ENCODE measurements around the gene CCDC12.

CCDC12 gene

DNA sequence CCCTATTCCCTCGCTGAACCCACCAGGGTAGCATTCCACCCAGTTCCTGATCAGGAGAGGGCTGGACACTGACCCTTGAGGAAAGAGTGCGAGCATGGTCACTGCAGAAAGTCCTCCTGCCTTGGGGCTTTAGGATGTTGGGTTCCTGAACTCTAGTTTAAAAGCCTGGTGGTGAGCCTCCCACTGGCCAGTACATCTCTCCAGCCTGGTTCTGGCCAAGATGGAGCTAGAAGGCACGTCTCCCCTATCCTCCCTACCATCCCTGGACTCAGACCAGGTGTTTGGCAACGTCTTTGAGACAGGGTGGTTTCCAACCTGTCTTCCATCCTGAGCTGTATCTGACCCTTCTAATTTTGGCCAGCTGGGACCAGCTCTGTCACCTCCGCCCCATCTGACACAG is 34.4 kb upstream of the CCDC12 start:
- H3K9me3 Mint-ChIP-seq, result no peaks in the 10 kb centered on the region
- no peaks in the 10 kb centered on the region for H3K27me3 Mint-ChIP-seq
- no peak overlapping the region for H3K27ac Mint-ChIP-seq
- no peak overlapping the region for H3K4me3 Mint-ChIP-seq
- H3K4me1 Mint-ChIP-seq, result peaks cover 4% of the 10 kb centered on the region
- H3K36me3 Mint-ChIP-seq, result no peaks in the 10 kb centered on the region

DNA sequence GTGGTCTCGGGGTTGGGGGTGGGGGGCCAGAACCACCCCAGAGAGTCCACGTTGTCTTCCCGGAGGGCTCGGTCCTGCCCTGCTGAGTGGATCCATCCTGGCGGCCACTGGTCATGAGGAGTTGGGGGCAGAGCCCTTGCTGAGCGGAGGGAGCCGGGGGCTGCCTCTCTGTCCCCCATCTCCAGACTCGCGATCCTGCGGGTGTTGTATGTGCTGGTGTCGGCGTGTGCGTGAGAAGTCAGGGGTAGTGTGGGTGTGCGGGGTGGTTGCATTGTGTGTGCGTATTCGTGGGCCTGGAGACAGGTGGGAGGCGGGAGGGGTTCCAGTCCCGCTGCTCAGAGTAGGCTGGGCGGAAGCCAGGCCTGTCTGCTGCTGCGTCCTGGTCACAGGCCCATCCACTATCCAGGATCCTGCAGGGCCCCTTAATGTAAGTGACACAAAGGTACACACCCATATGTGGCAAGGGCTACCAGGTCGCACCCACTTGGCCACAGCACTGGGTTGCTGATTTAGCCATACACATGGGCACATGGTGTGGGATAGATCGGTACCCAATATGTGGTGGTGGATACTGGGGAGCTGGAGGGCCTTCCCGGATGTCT is 33.7 kb upstream of the CCDC12 start:
- no peaks in the 10 kb centered on the region for H3K9me3 Mint-ChIP-seq
- H3K27ac Mint-ChIP-seq, result peak overlapping the region; percentile 59
- H3K4me3 Mint-ChIP-seq, result peak overlapping the region; percentile 66
- peaks cover 4% of the 10 kb centered on the region for H3K4me1 Mint-ChIP-seq
- no peaks in the 10 kb centered on the region for H3K36me3 Mint-ChIP-seq
- no peaks in the 10 kb centered on the region for H3K27me3 Mint-ChIP-seq

GRCh38 chr3:47009225-47010110 is 32.9 kb upstream of the CCDC12 start:
- peaks cover 4% of the 10 kb centered on the region for H3K4me1 Mint-ChIP-seq
- H3K4me3 Mint-ChIP-seq, result peak overlapping the region; percentile 66
- no peaks in the 10 kb centered on the region for H3K9me3 Mint-ChIP-seq
- H3K27ac Mint-ChIP-seq, result peak overlapping the region; percentile 59
- H3K36me3 Mint-ChIP-seq, result no peaks in the 10 kb centered on the region
- H3K27me3 Mint-ChIP-seq, result no peaks in the 10 kb centered on the region

GRCh38 chr3:47008851-47009224 is 32.3 kb upstream of the CCDC12 start:
- H3K9me3 Mint-ChIP-seq, result no peaks in the 10 kb centered on the region
- no peaks in the 10 kb centered on the region for H3K27me3 Mint-ChIP-seq
- H3K4me3 Mint-ChIP-seq, result peak overlapping the region; percentile 49
- peaks cover 4% of the 10 kb centered on the region for H3K4me1 Mint-ChIP-seq
- no peaks in the 10 kb centered on the region for H3K36me3 Mint-ChIP-seq
- H3K27ac Mint-ChIP-seq, result no peak overlapping the region

DNA sequence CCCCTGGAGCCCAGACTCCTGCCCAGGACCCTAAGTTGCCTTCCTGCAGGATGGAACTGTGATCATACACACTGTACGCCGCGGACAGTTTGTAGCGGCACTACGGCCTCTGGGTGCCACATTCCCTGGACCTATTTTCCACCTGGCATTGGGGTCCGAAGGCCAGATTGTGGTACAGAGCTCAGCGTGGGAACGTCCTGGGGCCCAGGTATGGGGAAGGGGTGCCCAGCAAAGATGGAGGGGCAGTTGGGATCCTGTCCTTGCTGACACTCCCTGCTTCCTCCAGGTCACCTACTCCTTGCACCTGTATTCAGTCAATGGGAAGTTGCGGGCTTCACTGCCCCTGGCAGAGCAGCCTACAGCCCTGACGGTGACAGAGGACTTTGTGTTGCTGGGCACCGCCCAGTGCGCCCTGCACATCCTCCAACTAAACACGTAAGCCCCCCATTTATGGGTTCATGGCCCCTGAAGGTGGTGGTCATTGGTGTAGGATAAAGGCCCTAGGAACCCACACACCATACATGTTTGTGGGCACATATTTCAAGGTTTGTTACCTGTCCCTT is 31.8 kb upstream of the CCDC12 start:
- Mint-ChIP-seq H3K9me3 (no peaks in the 10 kb centered on the region), H3K36me3 (no peaks in the 10 kb centered on the region), H3K27me3 (no peaks in the 10 kb centered on the region), H3K4me1 (peaks cover 4% of the 10 kb centered on the region), H3K4me3 (peak overlapping the region; percentile 49), H3K27ac (no peak overlapping the region)

DNA sequence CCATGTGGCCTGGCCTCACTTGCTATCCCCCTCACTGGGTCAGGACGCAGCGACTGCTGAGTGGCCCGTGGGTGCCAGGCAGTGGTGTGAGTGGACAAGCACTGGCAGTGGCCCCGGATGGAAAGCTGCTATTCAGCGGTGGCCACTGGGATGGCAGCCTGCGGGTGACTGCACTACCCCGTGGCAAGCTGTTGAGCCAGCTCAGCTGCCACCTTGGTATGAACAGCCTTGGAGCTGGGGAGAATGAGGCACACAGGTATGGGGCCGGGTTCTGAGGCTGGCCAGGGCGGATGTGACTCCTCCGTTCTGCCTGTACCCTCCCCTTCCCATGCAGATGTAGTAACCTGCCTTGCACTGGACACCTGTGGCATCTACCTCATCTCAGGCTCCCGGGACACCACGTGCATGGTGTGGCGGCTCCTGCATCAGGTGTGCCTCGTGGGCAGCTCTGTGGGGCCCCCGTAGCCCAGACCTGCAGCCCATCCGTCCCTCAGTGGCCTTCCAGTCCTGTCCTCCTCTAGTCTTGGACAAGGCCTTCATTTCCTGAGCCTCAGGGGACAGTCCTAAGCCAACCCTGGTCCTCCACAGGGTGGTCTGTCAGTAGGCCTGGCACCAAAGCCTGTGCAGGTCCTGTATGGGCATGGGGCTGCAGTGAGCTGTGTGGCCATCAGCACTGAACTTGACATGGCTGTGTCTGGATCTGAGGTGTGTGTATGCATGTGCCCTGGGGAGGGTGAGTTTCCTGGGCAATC is 31.1 kb upstream of the CCDC12 start:
- no peaks in the 10 kb centered on the region for H3K36me3 Mint-ChIP-seq
- peaks cover 4% of the 10 kb centered on the region for H3K4me1 Mint-ChIP-seq
- no peaks in the 10 kb centered on the region for H3K27me3 Mint-ChIP-seq
- H3K4me3 Mint-ChIP-seq, result no peak overlapping the region
- H3K27ac Mint-ChIP-seq, result no peak overlapping the region
- no peaks in the 10 kb centered on the region for H3K9me3 Mint-ChIP-seq

- Mint-ChIP-seq H3K4me3 (no peak overlapping the region), H3K9me3 (no peaks in the 10 kb centered on the region), H3K4me1 (peaks cover 4% of the 10 kb centered on the region), H3K27me3 (no peaks in the 10 kb centered on the region), H3K27ac (no peak overlapping the region), H3K36me3 (peaks cover 1% of the 10 kb centered on the region)
These were observed 30.5 kb upstream of the CCDC12 start for GRCh38 chr3:47007001-47007400.

- no peak overlapping the region for H3K4me3 Mint-ChIP-seq
- no peaks in the 10 kb centered on the region for H3K27me3 Mint-ChIP-seq
- H3K27ac Mint-ChIP-seq, result no peak overlapping the region
- peaks cover 1% of the 10 kb centered on the region for H3K36me3 Mint-ChIP-seq
- no peaks in the 10 kb centered on the region for H3K9me3 Mint-ChIP-seq
- H3K4me1 Mint-ChIP-seq, result peaks cover 4% of the 10 kb centered on the region
These were observed 29.7 kb upstream of the CCDC12 start for GRCh38 chr3:47006145-47006651.

DNA sequence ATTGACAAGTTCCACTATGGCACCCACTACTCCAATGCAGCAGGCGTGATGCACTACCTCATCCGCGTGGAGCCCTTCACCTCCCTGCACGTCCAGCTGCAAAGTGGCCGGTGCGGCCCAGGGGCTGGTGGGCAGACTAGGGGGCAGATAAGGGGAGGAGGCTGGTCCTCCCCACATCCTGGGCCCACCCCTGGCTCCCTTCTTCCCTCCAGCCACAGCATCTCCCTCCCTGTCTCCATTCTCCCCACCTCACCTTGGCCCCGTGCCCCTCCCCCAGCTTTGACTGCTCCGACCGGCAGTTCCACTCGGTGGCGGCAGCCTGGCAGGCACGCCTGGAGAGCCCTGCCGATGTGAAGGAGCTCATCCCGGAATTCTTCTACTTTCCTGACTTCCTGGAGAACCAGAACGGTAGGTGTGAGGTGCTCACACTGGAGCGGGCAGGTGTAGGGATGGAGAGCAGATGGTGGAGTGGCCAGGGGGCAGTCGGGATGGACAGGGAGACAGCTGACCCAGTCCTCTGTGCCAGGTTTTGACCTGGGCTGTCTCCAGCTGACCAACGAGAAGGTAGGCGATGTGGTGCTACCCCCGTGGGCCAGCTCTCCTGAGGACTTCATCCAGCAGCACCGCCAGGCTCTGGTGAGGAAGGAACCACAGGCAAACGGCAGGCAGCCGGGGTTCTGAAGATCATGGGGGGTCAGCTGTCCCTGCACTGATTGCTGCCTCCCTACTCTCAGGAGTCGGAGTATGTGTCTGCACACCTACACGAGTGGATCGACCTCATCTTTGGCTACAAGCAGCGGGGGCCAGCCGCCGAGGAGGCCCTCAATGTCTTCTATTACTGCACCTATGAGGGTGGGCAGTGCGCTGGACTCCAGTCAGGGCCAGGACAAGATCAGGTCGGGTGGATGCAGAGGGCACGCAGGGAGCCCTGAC is 28.9 kb upstream of the CCDC12 start:
- no peak overlapping the region for H3K4me3 Mint-ChIP-seq
- H3K27me3 Mint-ChIP-seq, result no peaks in the 10 kb centered on the region
- no peaks in the 10 kb centered on the region for H3K9me3 Mint-ChIP-seq
- peaks cover 1% of the 10 kb centered on the region for H3K36me3 Mint-ChIP-seq
- H3K27ac Mint-ChIP-seq, result no peak overlapping the region
- peaks cover 4% of the 10 kb centered on the region for H3K4me1 Mint-ChIP-seq

DNA sequence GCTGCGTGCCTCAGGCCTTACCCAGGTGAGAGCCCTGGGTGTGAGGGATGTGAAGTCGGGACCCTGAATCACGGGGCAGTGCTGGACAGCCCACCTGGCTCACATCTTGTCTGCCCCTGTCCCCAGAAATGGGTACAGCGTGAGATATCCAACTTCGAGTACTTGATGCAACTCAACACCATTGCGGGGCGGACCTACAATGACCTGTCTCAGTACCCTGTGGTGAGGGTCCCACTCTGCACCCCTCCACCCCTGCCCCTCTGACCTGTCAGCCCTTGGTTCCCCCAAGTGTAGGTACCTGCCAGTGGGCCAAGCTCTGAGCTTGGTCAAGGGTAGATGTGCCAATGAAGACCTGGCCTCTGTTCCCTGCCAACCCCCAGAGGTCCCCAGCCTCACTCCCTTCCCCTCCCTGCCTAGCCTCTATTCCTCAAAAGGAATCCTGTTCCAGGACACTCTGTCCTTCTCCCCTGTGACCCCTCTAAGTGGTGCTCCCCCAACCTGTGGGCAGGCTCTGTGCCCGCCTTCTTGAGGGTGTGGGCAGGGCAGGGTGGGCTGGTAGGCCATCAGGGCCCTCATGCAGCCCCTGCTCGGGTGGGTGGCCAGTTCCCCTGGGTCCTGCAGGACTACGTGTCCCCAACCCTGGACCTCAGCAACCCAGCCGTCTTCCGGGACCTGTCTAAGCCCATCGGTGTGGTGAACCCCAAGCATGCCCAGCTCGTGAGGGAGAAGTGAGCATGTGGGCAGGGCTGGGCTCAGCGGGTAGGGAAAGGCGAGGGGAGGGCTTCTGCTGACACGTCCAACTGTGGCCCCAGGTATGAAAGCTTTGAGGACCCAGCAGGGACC is 28.0 kb upstream of the CCDC12 start:
- H3K4me1 Mint-ChIP-seq, result no peaks in the 10 kb centered on the region
- H3K27me3 Mint-ChIP-seq, result no peaks in the 10 kb centered on the region
- peaks cover 1% of the 10 kb centered on the region for H3K36me3 Mint-ChIP-seq
- no peaks in the 10 kb centered on the region for H3K9me3 Mint-ChIP-seq
- no peak overlapping the region for H3K4me3 Mint-ChIP-seq
- H3K27ac Mint-ChIP-seq, result no peak overlapping the region

DNA sequence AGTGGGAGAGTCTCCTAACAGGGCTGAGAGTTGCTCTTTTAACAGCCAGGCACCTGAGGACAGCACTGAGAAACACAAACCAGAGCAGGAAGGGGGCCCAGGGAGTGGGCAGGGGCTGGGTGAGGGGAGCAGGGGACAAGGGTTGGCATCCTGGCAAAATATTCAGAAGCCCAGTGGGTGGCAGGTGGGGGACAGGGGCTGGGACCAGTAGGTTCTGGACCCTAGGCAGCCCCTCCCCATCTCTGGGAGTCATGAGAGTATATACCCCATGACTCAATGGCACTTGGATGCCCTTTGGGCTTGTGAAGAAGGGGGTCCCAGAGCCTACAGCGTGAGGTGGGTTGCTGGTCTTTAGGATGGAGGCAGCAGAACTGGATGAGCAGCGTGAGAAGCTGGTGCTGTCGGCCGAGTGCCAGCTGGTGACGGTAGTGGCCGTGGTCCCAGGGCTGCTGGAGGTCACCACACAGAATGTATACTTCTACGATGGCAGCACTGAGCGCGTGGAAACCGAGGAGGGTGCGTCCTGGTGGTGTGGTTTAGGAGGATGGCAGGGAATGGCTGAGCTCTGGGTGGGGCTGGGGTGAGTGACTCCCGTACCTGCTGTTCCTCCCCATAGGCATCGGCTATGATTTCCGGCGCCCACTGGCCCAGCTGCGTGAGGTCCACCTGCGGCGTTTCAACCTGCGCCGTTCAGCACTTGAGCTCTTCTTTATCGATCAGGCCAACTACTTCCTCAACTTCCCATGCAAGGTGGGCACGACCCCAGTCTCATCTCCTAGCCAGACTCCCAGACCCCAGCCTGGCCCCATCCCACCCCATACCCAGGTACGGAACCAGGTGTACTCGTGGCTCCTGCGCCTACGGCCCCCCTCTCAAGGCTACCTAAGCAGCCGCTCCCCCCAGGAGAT is 27.2 kb upstream of the CCDC12 start:
- Mint-ChIP-seq H3K4me1 (peaks cover under 1% of the 10 kb centered on the region), H3K9me3 (no peaks in the 10 kb centered on the region), H3K27ac (peak overlapping the region; percentile 46), H3K27me3 (no peaks in the 10 kb centered on the region), H3K4me3 (no peak overlapping the region), H3K36me3 (peaks cover 1% of the 10 kb centered on the region)

DNA sequence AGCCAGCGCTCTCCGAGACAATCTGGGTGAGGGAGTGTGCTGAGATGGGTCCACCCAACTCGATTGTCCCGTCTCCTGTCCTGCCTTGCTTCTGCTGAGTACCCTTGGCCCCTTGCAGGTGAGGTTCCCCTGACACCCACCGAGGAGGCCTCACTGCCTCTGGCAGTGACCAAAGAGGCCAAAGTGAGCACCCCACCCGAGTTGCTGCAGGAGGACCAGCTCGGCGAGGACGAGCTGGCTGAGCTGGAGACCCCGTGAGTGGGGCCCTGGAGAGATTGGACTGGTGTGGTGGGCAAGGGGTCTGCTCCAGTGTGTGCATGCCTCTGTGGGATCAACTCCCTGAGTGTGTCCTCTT is 26.5 kb upstream of the CCDC12 start:
- H3K9me3 Mint-ChIP-seq, result no peaks in the 10 kb centered on the region
- H3K4me3 Mint-ChIP-seq, result no peak overlapping the region
- H3K27me3 Mint-ChIP-seq, result no peaks in the 10 kb centered on the region
- peaks cover 7% of the 10 kb centered on the region for H3K4me1 Mint-ChIP-seq
- H3K36me3 Mint-ChIP-seq, result peaks cover 3% of the 10 kb centered on the region
- H3K27ac Mint-ChIP-seq, result no peak overlapping the region

Measured in activated naive CD4-positive, alpha-beta T cell treated with anti-CD3 and anti-CD28 coated beads, Interleukin-2, amount 50 U/mL, for 24 hours (primary cell).